Kidney glomerular epithelial cell (primary cell): Measurements from ENCODE around the gene SCYL1.
"Not testable (repeated sequence)": the region's sequence is repeated elsewhere in the genome, so short reads cannot be mapped to it uniquely, and the experiment has no call there.

Source experiments
- DNase-seq: peaks from one replicate; lab custom pipeline; 2025; lab: John Stamatoyannopoulos, UW

The SCYL1 gene

DNA sequence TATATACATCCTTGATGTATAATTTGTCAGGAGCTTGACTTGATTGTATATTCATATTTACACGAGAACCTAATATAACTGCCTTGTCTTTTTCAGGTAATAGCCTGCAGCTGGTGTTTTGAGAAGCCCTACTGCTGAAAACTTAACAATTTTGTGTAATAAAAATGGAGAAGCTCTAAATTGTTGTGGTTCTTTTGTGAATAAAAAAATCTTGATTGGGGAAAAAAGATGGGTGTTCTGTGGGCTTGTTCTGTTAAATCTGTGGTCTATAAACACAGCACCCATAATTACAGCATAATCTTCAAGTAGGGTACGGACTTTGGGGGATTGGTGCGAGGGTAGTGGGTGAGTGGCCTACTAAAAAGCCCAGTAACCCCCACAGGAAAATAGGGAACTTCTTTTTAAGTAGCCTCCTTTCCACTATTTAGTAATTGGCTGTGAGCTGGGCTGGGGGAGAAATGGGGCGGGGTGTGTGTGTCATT, 18.6 kb upstream of the SCYL1 start:
- DNase-seq, result no peak

DNA sequence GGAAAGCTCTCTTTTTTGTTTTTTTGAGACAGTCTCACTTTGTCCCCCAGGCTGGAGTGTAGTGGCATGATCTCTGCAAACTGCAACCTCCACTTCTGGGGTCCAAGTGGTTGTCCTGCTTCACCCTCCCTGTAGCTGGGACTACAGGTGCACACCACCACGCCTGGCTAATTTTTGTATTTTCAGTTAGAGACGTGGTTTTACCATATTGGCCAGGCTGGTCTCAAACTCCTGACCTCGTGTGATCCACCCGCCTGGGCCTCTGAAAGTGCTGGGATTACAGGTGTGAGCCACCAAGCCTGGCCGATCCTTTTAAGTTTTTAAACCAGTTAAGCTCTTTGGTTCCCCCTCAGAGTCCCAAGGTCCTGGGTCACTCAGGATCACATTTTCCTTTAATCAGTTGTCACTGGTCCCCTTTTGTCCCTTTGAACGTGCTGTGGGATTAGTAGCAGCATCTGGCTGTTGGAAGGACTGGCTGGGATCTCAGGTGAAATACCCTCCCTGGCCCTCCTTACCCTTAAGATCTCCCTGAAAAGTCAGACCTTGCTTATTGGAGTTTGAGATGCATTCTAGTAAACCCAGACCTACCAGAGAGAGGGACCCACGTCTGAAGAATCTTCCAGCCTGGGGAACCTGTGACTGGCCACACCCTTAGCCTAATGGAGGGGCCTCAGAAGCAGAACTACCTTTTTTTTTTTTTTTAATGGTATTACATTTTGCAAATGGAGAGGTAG, 17.9 kb upstream of the SCYL1 start:
- DNase-seq, result no peak

DNA sequence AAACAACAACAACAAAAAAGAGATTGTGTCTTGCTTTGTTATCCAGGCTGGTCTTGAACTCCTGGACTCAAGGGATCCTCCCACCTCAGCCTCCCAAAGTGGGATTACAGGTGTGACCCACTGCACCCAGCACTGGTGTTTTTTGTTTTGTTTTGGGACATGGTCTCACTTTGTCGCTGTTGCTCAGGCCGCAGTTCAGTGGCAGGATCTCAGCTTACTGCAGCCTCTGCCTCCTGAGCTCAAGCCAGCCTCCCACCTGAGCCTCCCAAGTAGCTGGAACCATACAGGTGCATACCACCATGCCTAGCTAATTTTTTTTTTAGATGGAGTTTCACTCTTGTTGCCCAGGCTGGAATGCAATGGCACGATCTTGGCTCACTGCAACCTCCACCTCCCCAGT, 12.6 kb upstream of the SCYL1 start:
- not testable (repeated sequence) for DNase-seq

DNA sequence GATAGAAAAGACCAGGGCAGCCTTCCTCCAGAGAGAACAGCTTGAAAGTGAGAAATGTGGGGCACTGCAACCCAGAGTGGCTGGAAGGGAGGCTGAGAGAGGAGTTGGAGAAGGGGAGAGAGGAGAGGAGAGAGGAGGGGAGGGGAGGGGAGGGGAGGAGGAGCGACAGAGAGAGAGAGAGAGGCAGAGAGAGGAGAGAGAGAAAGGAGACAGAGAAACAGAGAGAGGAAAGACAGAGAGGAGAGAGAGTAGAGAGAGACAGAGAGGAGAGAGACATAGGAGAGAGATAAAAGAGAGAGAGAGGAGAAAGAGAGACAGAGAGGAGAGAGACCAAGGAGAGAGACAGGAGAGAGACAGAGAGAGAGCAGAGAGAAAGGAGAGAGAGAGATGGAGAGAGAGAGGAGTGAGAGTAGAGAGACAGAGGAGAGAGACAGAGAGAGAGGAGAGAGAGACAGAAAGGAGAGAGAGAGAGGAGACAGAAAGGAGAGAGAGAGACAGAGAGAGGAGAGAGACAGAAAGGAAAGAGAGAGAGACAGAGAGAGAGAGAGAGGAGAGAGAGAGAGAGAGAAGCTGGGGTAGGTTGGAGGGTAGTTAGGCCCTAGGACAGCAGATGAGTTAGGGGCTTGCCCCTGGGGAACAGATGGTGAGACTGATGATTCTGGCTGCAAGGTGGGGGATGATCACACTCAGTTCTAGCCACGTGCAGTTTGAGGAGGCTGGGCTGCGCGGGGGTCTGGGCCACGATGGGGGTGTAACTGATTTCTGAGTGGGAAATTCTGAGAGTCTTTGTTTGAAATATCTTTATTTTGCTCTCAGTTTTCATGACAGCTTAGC, 8.5 kb upstream of the SCYL1 start:
- no peak for DNase-seq

DNA sequence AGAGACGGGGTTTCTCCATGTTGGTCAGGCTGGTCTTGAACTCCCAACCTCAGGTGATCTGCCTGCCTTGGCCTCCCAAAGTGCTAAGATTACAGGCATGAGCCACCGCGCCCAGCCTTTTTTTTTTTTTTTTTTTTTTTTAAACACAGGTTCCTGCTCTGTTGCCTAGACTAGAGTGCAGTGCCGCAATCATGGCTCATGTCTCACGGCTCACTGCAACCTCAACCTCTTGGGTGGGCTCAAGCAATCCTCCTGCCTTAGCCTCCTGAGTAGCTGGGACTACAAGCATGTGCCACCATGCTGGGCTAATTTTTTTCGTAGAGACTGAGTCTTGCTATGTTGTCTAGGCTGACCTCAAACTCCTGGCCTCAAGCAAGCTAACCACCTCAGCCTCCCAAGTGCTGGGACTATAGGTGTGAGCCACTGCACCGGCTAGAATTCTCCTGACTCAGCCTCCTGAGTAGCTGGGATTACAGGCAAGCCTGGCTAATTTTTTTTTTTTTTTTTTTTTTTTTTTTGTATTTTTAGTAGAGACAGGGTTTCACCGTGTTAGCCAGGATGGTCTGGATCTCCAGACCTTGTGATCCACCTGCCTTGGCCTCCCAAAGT, 5.8 kb upstream of the SCYL1 start:
- DNase-seq, result not testable (repeated sequence)

DNA sequence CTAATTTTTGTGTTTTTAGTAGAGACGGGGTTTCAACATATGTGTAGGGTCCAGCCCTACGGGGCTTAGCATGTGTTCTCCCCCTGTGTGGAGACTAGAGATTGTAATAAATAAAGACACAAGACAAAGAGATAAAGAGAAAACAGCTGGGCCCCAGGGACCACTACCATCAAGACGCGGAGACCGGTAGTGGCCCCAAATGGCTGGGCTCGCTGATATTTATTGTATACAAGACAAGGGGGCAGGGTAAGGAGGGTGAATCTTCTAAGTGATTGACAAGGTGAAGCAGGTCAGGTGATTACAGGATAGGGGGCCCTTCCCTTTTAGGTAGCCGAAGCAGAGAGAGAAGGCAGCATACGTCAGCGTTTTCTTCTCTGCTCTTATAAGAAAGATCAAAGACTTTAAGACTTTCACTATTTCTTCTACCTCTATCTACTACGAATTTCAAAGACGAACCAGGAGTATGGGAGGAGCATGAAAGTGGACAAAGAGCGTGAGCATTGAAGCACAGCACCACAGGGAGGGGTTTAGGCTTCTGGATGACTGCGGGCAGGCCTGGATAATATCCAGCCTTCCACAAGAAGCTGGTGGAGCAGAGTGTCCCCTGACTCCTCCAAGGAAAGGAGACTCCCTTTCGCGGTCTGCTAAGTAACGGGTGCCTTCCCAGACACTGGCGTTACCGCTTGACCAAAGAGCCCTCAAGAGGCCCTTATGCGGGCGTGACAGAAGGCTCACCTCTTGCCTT, 2.9 kb upstream of the SCYL1 start:
- DNase-seq, result not testable (repeated sequence)

DNA sequence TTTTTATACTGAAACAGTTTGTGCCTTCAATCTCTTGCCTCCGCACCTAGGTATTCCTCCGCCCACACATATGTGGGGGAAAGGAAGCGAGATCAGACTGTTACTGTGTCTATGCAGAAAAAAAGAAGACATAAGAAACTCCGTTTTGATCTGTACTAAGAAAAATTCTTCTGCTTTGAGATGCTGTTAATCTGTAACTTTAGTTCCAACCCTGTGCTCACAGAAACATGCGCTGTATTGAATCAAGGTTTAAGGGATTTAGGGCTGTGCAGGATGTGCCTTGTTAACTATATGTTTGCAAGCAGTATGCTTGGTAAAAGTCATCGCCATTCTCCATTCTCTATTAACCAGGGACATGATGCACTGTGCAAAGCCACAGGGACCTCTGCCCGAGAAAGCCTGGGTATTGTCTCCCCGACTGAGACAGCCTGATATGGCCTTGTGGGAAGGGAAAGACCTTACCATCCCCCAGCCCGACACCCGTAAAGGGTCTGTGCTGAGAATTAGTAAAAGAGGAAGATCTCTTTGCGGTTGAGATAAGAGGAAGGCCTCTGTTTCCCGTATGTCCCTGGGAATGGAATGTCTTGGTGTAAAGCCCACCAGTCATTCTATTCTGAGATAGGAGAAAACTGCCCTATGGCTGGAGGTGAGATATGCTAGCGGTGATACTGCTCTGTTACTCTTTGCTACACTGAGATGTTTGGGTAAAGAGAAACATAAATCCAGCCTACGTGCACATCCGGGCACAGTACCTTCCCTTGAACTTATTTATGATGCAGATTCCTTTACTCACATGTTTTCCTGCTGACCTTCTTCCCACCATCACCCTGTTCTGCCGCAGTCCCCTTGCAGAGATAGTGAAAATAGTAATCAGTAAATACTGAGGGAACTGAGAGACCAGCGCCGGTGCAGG, 1.9 kb upstream of the SCYL1 start:
- not testable (repeated sequence) for DNase-seq

DNA sequence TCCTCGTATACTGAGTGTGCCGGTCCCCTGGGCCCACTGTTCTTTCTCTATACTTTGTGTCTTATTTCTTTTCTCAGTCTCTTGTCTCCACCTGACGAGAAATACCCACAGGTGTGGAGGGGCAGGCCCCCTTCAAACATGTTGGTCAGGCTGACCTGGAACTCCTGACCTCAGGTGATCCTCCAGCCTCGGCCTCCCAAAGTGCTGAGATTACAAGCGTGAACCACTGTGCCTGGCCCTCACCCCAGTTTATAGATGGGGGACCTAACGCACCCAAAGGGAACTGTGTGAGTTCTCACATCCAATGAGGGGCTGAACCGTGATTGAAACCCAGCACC, 1.3 kb upstream of the SCYL1 start:
- DNase-seq, result not testable (repeated sequence)

DNA sequence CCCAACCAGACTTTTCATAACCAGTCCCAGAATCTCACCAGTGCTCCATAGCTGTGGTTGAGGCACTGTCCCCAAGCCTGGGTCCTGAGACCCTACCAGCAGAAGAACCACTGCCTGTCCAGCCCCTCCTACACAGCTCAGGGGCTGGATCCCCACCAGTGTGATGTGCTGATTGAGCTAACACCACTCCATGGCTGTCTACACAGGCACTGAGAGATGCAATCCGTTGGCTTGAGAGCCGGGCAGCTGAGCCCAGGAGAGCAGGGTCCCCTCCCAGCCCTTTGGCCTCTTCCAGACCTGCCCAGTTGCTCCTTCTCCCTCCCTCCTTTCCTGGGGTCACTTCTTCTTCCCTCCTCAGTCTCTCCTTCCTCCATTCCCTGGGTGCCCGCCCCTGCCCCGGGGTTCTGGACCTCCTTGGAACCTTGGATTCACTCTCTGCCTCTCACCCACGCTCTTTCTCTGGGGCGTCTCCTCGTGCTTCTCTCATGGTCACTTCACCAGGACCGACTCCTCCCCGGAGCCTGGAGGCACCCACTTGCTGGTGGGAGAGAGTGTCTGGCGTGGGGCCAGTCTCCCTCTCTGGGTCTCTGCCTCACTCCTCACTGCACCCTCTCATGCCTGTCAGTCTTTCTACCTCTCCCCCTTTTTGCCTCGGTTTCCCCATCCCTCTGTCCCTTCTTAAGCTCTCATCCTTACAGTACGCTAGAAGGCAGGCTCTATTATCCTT, 706 bp upstream of the SCYL1 start:
- no peak for DNase-seq

DNA sequence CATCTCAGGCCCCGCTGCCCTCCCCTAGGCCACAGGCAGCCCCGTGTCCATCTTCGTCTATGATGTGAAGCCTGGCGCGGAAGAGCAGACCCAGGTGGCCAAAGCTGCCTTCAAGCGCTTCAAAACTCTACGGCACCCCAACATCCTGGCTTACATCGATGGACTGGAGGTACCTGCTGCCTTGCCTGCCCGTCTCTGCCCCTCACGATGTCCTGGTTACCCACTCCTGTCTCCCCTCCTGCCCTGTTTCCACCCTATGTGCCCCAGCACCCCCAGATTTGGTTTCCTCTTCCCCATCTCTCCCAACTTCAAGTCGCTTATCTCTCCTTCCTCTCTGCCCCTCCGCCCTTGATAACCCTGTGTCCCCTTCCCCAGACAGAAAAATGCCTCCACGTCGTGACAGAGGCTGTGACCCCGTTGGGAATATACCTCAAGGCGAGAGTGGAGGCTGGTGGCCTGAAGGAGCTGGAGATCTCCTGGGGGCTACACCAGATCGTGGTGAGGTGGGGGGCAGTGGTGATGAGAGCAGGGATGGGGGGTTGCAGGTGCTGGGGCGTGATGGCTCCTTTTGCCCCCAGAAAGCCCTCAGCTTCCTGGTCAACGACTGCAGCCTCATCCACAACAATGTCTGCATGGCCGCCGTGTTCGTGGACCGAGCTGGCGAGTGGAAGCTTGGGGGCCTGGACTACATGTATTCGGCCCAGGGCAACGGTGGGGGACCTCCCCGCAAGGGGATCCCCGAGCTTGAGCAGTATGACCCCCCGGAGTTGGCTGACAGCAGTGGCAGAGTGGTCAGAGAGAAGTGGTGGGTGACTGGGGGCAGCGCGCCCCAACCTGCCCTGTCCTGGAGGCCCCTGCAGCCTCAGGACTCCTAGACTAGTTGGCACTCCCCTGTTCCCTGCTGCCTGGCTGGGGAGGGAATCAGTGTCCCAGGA, 930 bp downstream of the SCYL1 start:
- DNase-seq, result no peak

DNA sequence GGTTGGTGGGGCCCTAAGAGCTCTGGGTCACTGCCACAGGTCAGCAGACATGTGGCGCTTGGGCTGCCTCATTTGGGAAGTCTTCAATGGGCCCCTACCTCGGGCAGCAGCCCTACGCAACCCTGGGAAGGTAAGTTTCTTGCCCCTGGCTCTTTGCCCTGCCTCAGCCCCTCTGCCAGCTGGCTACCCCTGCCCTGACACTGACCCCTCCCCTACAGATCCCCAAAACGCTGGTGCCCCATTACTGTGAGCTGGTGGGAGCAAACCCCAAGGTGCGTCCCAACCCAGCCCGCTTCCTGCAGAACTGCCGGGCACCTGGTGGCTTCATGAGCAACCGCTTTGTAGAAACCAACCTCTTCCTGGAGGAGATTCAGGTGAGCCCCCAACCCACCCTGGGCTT, 1.9 kb downstream of the SCYL1 start:
- DNase-seq, result no peak

DNA sequence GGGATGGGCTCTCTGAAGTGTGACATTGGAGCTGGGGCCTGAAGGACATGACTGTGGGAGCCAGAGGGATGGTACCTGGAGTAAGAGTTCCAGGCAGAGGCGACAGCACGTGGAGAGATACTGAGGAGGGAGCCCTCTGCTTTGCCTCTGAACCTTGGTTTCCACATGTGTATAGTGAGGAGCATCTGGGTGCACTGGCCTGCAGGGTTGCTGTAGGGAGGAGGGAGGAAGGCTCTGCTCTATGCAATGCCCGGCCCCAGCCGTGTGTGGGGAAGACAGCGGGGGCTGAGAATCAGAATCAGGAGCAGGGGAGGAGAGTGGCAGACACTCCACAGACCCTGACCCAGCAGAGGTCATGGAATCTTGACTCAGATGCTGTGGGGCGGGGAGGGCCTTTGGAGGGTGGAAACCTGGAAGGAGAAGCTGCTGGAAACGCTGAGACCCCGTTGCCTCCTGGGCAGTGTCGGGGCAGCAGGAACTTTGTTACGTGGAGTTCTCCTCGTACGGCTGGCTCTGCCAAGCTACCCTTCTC, 4.0 kb downstream of the SCYL1 start:
- no peak for DNase-seq

DNA sequence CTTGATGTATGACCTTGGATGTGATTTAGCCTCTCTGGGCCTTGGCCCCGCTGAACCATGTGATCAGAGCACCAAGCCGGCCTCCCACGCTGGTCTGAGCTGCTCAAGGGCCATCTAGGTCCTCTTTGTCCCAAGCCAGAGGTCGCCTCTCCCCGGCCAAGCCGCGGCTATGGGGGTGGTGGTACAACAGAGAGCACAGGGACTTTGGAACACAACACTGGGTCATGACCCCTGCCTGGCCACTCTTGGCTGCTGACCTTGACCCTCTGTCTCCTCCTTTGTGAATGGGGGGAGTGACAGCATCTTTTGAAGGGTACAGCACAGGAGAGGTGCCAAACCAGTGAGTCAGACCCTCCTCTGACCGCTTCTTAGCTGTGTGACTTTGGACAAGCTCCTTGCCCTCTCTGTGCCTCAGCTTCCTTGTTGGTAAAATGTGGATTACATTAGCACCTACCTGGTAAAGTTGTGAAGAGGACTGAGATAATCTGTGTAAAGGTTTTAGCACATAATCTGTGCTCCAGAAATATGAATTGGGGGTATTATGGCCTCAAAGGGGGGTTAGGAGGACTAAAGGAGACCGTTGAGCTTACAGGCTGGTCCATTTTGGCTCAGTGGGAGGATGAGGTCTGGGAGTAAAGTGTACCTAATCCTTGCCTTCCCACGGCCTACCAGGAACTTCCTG, 4.7 kb downstream of the SCYL1 start:
- no peak for DNase-seq

DNA sequence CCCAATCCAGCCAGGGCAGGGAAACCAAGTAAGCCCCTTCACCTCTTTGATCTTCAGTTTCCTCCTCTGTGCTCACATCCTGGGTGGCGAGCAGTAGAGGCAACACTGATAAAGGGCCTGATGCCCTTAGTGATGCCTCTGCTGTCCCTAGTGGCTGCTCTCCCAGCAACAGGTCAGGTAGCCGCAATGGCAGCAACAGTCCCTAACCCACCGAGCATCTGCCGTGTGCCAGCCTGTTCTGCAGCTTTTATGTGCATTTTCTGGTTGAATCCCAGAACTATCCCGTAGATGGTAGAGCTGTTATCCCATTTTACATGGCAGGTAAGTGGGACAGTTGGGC, 5.2 kb downstream of the SCYL1 start:
- no peak for DNase-seq

DNA sequence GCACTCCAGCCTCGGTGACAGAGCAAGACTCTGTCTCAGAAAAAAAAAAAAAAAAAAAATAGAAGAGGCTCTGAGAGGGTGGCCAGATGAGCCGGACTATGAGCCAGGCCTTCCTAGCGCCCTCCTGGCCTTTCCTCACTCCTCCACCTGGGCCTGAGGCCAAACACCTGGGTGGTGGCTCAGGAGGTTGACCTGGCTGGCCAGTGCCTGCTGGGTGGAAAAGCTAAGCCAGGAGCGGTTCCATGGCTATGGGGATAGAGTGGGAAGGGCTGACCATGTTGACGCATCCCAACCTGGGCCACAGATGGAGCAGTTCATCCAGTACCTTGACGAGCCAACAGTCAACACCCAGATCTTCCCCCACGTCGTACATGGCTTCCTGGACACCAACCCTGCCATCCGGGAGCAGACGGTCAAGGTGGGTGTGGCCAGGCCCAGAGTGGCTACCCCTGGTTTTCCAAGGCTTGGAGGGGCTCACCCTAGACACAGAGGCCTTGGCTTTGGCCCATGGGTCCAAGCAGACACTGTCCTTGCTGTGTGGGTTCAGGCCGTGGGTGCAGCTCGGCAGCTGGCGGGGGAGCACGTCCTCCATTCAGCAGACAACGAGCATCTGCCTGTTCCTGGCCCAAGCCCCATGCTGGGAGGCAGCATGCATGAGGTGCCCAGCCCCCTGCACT, 7.6 kb downstream of the SCYL1 start:
- no peak for DNase-seq

DNA sequence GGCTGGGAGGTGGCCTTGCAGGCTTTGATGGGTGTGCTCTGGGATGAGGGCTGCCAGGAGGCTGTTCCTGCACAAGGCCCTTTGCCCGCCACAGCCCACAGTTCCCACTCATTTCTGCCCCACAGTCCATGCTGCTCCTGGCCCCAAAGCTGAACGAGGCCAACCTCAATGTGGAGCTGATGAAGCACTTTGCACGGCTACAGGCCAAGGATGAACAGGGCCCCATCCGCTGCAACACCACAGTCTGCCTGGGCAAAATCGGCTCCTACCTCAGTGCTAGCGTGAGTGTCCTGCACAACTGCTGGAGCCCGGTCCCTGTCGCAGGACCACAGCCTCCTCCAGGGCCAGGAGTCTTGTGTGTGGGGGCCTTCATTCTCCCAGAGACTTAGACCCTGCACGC, 10.2 kb downstream of the SCYL1 start:
- DNase-seq, result no peak

DNA sequence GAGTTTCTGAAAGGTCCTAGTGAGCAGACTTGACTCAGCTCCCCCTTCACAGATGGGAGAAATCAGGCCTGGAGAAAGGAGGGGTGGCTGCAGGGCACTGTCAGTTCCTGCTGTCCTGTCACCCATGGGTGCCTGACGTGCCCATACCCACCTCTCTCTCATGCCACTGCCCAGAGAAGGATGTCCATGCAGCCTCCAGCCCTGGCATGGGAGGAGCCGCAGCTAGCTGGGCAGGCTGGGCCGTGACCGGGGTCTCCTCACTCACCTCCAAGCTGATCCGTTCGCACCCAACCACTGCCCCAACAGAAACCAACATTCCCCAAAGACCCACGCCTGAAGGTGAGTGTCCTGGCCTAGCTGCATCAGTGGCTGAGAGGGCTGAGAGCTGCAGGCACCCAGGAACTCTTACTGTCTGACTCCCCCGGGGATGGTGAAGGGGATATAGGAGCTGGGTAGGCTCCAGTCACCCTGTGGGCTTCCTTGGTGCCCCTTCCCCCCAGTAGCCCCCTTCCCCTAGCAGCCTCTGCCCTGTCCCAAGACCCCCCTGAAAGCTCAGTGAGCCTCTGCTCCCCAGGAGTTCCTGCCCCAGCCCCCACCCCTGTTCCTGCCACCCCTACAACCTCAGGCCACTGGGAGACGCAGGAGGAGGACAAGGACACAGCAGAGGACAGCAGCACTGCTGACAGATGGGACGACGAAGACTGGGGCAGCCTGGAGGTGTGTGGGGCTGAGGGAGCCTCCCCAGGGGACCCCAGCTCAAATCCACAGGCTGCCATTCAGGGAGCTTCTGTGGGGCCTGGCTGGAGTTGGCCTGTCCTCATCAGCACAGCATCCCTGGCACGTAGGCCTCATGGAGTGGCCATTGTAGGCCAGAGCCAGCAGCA, 11.8 kb downstream of the SCYL1 start:
- no peak for DNase-seq
